GM03348 (cell line): ENCODE measurements around the gene EVC2.

ENCODE experiments used
- DNase-seq: peaks from one replicate; pipeline ENCODE4 v3.0.0; 2012; ENCODE audit warnings: low spot score

The EVC2 gene

DNA sequence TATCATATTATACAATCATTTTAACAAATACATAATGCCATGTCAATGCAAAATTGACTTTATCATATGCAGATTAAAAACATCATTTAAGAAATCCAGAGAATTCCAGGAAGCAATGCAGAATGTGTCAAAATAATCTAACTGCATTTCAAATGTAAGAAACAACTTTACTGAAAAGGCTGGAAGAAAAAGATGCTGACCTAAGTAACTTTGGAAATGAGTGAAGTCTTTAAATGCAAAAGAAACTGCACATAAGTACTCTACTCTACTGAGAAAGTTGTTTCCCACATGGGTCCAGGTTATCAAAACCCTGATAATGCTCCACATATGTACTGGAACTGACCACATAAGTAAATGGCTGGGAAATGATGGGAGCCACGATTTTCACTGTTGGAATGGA lies 149.9 kb downstream of the EVC2 start:
- DNase-seq, result no peak

GRCh38 chr4:5554376-5554775 lies 154.0 kb downstream of the EVC2 start:
- no peak for DNase-seq

DNA sequence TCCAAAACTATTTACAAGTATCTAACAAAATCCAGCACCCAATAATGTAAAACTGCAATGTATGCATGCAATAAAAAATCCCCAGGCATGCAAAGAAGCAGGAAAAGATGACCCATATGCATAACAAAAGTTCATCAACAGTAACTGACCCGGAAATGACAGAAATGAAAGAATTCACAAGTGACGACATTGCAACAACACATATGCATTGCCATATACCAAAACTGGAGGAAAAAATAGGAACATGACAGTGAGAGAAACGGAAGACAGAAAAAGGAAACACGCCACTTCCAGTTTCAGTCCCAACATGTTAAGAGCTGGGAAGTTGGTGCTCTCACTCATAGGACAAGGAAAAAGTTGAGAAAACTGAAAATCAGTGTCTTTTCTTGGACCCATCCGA lies 154.6 kb downstream of the EVC2 start:
- DNase-seq, result no peak

- no peak for DNase-seq
Measured at GRCh38 chr4:5552451-5552850, 155.9 kb downstream of the EVC2 start.

DNA sequence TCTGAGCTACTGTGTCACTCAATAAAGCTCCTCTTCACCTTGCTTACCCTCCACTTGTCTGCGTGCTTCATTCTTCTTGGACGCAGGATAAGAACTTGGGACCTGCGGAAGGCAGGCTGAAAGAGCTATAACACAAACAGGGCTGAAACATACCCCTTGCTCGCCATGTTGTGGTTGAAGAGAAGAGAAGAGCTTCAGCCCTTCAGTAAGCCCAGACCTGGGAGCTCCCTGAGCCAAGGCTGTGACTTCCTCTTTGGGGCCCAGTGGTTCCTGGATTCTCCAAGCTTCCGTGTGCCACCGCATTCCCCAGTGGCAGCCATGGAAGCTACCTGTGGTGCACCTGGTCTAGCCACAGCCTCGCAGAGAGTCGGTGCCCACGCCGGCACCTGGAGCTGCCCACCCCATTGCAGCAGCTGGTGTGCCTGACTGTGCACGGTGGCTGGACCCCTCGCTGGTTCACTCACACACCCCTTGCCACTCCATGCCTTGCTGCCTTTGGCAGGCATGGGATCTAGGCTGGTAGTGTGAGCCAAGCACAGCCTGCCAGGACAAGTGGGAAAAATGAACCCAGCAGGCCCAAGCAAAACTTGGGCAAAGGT lies 160.6 kb downstream of the EVC2 start:
- DNase-seq, result no peak

- DNase-seq, result no peak
Measured at GRCh38 chr4:5545271-5545670, 163.1 kb downstream of the EVC2 start.

DNA sequence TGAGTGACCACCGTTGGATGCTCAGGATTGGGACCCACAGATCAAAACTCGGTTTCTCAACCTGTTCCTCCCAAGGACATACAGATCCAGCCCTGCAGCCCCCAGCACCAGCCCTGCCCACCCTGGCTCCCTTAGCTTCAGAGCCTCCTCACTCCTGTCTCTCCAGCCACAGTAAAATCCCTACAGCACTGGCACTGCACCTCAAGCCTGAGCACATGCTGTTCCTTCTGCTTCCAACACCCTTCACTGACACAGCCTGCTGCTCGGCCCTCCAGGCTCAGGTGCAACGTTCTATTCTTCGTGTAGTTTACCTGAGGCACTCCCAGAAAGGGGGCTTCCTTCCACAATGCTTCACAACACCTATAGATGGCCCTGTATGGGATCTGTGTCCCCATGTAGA lies 163.6 kb downstream of the EVC2 start:
- no peak for DNase-seq

- DNase-seq, result no peak
Measured at GRCh38 chr4:5543681-5544080, 164.7 kb downstream of the EVC2 start.

DNA sequence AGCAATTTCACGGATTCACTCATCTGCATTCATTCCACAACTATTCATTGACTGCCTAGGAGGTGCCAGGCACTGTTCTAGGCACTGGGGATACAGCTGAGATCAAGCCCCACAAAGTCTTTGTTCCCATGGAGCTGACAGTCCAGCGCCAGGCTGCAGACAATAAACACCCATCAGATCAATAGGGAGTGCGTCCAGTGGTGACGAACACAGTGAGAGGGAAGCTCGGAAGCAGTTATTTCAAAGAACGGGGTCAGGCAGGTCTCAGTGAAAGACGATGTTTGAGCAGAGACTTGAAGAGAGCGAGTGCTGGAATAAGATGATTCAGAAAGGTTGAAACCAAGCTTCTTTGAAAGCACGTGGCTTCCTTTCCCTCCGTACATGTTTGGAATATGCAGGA lies 167.2 kb downstream of the EVC2 start:
- DNase-seq, result no peak

- DNase-seq, result no peak
Measured at GRCh38 chr4:5539584-5539983, 168.8 kb downstream of the EVC2 start.

- no peak for DNase-seq
Measured at GRCh38 chr4:5532100-5532499, 176.3 kb downstream of the EVC2 start.

DNA sequence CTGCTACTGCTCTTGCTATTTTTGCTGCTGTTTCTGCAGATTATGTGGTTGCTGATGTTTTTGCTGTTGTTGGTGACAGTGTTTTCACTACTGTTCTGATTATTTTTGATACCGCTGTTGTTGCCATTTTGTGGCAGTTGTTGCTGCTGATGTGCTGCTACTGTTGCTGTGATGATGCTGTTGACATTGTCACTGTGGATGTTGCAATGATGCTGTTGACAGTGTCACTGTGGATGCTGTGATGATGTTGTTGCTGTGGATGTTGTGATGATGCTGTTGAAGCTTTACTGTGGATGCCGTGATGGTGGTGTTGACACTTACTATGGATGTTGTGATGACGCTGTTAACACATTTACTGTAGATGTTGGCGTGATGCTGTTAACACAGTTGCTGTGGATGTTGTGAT lies 180.3 kb downstream of the EVC2 start:
- no peak for DNase-seq

- DNase-seq, result no peak
Measured at GRCh38 chr4:5527211-5527610, 181.1 kb downstream of the EVC2 start.

- no peak for DNase-seq
Measured at GRCh38 chr4:5526080-5526846, 182.1 kb downstream of the EVC2 start.

DNA sequence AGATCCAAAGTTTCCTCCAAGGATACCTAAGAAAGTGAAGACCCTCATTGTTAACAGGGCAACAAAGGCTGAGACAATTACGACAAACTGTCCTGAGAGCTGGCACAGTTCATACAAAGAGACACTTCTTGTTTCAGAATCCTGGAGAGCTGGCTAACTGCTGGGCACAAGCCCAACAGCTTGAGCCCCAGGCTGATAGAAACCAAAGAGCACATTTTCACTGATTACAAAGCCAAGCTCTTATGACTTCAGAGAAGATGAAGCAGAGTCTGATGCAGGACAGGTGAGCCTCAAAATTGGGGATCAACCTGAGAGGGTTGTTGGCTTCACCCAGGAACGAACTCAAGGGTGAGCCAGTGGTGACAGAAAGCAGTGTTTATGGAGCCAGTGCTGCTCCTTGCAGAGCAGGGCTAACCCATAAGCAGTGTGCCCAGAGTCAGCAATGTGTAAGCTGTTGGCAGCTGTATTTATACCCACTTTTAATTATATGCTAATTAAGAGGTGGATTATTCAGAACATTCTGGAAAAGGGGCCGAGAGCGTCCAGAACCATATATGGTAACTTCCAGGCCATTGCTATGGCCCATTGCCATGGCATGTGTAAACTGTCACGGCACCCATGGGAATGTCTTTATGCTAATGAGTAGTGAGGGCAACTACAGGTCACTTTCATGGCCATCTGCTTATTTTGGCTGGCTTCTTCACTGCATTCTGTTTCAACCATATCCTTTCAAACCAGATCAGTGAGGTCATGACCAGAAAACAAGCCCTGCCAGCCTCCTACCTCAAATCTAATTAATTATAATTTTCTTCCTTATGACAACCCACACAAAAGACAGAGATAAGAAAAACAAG lies 183.7 kb downstream of the EVC2 start:
- peak; percentile 18 for DNase-seq

- no peak for DNase-seq
Measured at GRCh38 chr4:5517372-5517771, 191.0 kb downstream of the EVC2 start.

GRCh38 chr4:5515646-5516045 lies 192.7 kb downstream of the EVC2 start:
- DNase-seq, result no peak
